H1 (cell line): ENCODE data around the gene TNRC6B. TPM values are rescaled to one million over a fixed set of nuclear protein-coding genes. Genes with fewer than 3 reads are reported as not detected.

Experiments
- CTCF ChIA-PET: fragments of 300-600 bp; sonication (Branson Sonifier 250); formaldehyde crosslinking; loops from one replicate; lab custom pipeline; 2021; ENCODE audit not compliant: partially characterized antibody; lab: Charles Lee
- POLR2A ChIA-PET: fragments of 300-600 bp; sonication (Branson Sonifier 250); formaldehyde crosslinking; loops from one replicate; lab custom pipeline; 2021; ENCODE audit warnings: inconsistent platforms; ENCODE audit not compliant: partially characterized antibody; lab: Charles Lee
- DNase-seq, 2 experiments: peaks; one replicate each; pipeline versions ENCODE4 v3.0.0 to v3.0.0-alpha.2; 2010 to 2022; ENCODE audit warnings: low spot score in 2 of 2, low read depth in 1 of 2, mixed read lengths in 1 of 2
- FAIRE-seq: peaks from 2 replicates; lab custom pipeline; 2011; peaks lifted over from hg19 to GRCh38; lab: Jason Lieb, UNC
- H2AFZ ChIP-seq: 2 replicates; pipeline ENCODE4 v1.8.1; 2012; ENCODE audit warnings: low read length, inconsistent platforms
- H2AK5ac ChIP-seq: 2 replicates; pipeline ENCODE4 v1.6.1; 2013; ENCODE audit warnings: low read depth, low read length
- H2BK120ac ChIP-seq: replicated peaks from 2 replicates; pipeline ENCODE3; 2013; ENCODE audit warnings: low read depth, low read length, inconsistent platforms
- H2BK12ac ChIP-seq: 2 replicates; pipeline ENCODE4 v1.6.1; 2013; ENCODE audit warnings: low read depth, low read length
- H2BK15ac ChIP-seq: 2 replicates; pipeline ENCODE4 v1.6.1; 2013; ENCODE audit warnings: low read length
- H2BK20ac ChIP-seq: 2 replicates; pipeline ENCODE4 v1.6.1; 2013; ENCODE audit warnings: low read length
- H2BK5ac ChIP-seq: 2 replicates; pipeline ENCODE4 v1.6.1; 2013; ENCODE audit warnings: low read depth, low read length
- H3K14ac ChIP-seq: 2 replicates; pipeline ENCODE4 v1.6.1; 2013; ENCODE audit warnings: inconsistent platforms; ENCODE audit not compliant: insufficient read length
- H3K18ac ChIP-seq: 2 replicates; pipeline ENCODE4 v1.6.1; 2013; ENCODE audit warnings: low read length; ENCODE audit errors: extremely low read depth
- H3K23ac ChIP-seq: 2 replicates; pipeline ENCODE4 v1.6.1; 2013; ENCODE audit warnings: inconsistent platforms; ENCODE audit not compliant: insufficient read length
- H3K23me2 ChIP-seq: 2 replicates; pipeline ENCODE4 v1.6.1; 2013; ENCODE audit warnings: low read depth, low read length
- H3K27ac ChIP-seq: 2 replicates; pipeline ENCODE4 v1.6.1; 2011; ENCODE audit warnings: low read depth, low read length, inconsistent platforms
- H3K27me3 ChIP-seq, 4 experiments: replicated peaks in 1 of 4; 1 replicate in 1 of 4; 2 replicates in 3 of 4; pipeline versions ENCODE4 v1.6.1 to v1.8.1; 2011 to 2013; ENCODE audit warnings: low read length in 3 of 4, mild to moderate bottlenecking in 3 of 4, inconsistent platforms in 2 of 4, mixed read lengths in 2 of 4, moderate library complexity in 1 of 4; ENCODE audit not compliant: control insufficient read depth in 3 of 4, insufficient read depth in 3 of 4; ENCODE audit errors: extremely low read depth in 1 of 4
- H3K36me3 ChIP-seq, 4 experiments: 2 replicates each; pipeline versions ENCODE4 v1.6.1 to v1.8.1; 2011 to 2013; ENCODE audit warnings: mild to moderate bottlenecking in 4 of 4, low read length in 3 of 4, moderate library complexity in 2 of 4, control low read depth in 1 of 4, inconsistent platforms in 1 of 4; ENCODE audit not compliant: insufficient read depth in 4 of 4, control insufficient read depth in 2 of 4
- H3K4ac ChIP-seq: replicated peaks from 2 replicates; pipeline ENCODE3; 2013; ENCODE audit warnings: low read length, low read depth, mixed read lengths, inconsistent platforms; ENCODE audit not compliant: insufficient read length
- H3K4me1 ChIP-seq, 4 experiments: replicated peaks in 1 of 4; 1 replicate in 1 of 4; 2 replicates in 3 of 4; pipeline versions ENCODE4 v1.6.1 to v1.8.1; 2011 to 2013; ENCODE audit warnings: low read length in 3 of 4, inconsistent platforms in 2 of 4, mixed read lengths in 1 of 4; ENCODE audit not compliant: insufficient read depth in 4 of 4, control insufficient read depth in 3 of 4
- H3K4me2 ChIP-seq, 2 experiments: 2 replicates each; pipeline versions ENCODE4 v1.6.1 to v1.8.1; 2011 to 2013; ENCODE audit warnings: low read depth in 2 of 2, low read length in 2 of 2, control low read depth in 1 of 2, inconsistent platforms in 1 of 2, mild to moderate bottlenecking in 1 of 2; ENCODE audit not compliant: insufficient read depth in 1 of 2
- H3K4me3 ChIP-seq, 4 experiments: fragments of 200-600, 300-600 bp in 1 of 4; sonication (generic), shearing (Covaris generic), sonication (Bioruptor Twin) in 1 of 4; 2 replicates each; pipeline versions ENCODE4 v1.5.1 to v1.8.1; 2011 to 2016; ENCODE audit warnings: low read length in 4 of 4, low read depth in 3 of 4, control low read depth in 2 of 4, inconsistent platforms in 2 of 4, mild to moderate bottlenecking in 2 of 4, mixed read lengths in 1 of 4, moderate library complexity in 1 of 4; ENCODE audit not compliant: insufficient read depth in 2 of 4; ENCODE audit errors: extremely low read depth in 1 of 4
- H3K56ac ChIP-seq: replicated peaks from 2 replicates; pipeline ENCODE3; 2013; ENCODE audit warnings: low read depth, mild to moderate bottlenecking, mixed read lengths, low read length, inconsistent platforms; ENCODE audit not compliant: insufficient read length
- H3K79me1 ChIP-seq: 2 replicates; pipeline ENCODE4 v1.6.1; 2013; ENCODE audit warnings: low read depth, low read length, control low read depth
- H3K79me2 ChIP-seq, 2 experiments: 2 replicates each; pipeline versions ENCODE4 v1.6.1 to v1.8.1; 2012 to 2013; ENCODE audit warnings: low read length in 2 of 2, mild to moderate bottlenecking in 2 of 2, inconsistent platforms in 1 of 2; ENCODE audit not compliant: insufficient read depth in 2 of 2, control insufficient read depth in 1 of 2
- H3K9ac ChIP-seq, 4 experiments: replicated peaks in 1 of 4; 1 replicate in 1 of 4; 2 replicates in 3 of 4; pipeline versions ENCODE4 v1.6.1 to v1.8.1; 2011 to 2013; ENCODE audit warnings: low read depth in 3 of 4, low read length in 3 of 4, control low read depth in 2 of 4, mild to moderate bottlenecking in 2 of 4, moderate library complexity in 2 of 4, inconsistent platforms in 1 of 4; ENCODE audit errors: extremely low read depth in 1 of 4
- H3K9me3 ChIP-seq, 2 experiments: 2 replicates each; pipeline versions ENCODE4 v1.6.1 to v1.8.1; 2012 to 2013; ENCODE audit warnings: mild to moderate bottlenecking in 2 of 2, moderate library complexity in 2 of 2, control low read depth in 1 of 2, inconsistent platforms in 1 of 2, low read depth in 1 of 2, low read length in 1 of 2, mixed read lengths in 1 of 2; ENCODE audit not compliant: insufficient read depth in 2 of 2
- H4K20me1 ChIP-seq, 2 experiments: replicated peaks in 1 of 2; 2 replicates each; pipeline versions ENCODE3 to v1.8.1; 2011 to 2013; ENCODE audit warnings: inconsistent platforms in 2 of 2, low read length in 2 of 2, mild to moderate bottlenecking in 1 of 2; ENCODE audit not compliant: insufficient read depth in 2 of 2, control insufficient read depth in 1 of 2
- H4K5ac ChIP-seq: 2 replicates; pipeline ENCODE4 v1.6.1; 2013; ENCODE audit warnings: low read length, low read depth, mixed read lengths, inconsistent platforms; ENCODE audit not compliant: insufficient read length
- H4K8ac ChIP-seq: 2 replicates; pipeline ENCODE4 v1.8.0; 2013; ENCODE audit warnings: mild to moderate bottlenecking, moderate library complexity, low read length, inconsistent platforms; ENCODE audit not compliant: insufficient read depth; ENCODE audit errors: extremely low read depth
- H4K91ac ChIP-seq: replicated peaks from 2 replicates; pipeline ENCODE3; 2013; ENCODE audit warnings: low read length, mixed read lengths, inconsistent platforms; ENCODE audit not compliant: insufficient read length
- CEBPB ChIP-seq: IDR thresholded peaks from 2 replicates; pipeline ENCODE4 v1.6.1; 2012; ENCODE audit warnings: low read depth, low read length
- CHD2 ChIP-seq: IDR thresholded peaks from 2 replicates; pipeline ENCODE4 v1.6.1; 2012; ENCODE audit warnings: low read length, improper control_type of control experiment
- CREB1 ChIP-seq: IDR thresholded peaks from 2 replicates; pipeline ENCODE4 v1.6.1; 2012; ENCODE audit warnings: inconsistent platforms
- E2F6 ChIP-seq: IDR thresholded peaks from 2 replicates; pipeline ENCODE4 v1.6.1; 2012; ENCODE audit warnings: inconsistent platforms
- EGR1 ChIP-seq: IDR thresholded peaks from 2 replicates; pipeline ENCODE4 v1.6.1; 2011; ENCODE audit warnings: low read depth, low read length, borderline replicate concordance
- EZH2 ChIP-seq: fragments of 200-600 bp; sonication (generic); IDR thresholded peaks from 2 replicates; pipeline ENCODE4 v1.7.1; 2012; ENCODE audit warnings: low read depth, mild to moderate bottlenecking, moderate library complexity, low read length, inconsistent platforms; ENCODE audit not compliant: severe bottlenecking
- GABPA ChIP-seq: IDR thresholded peaks from 2 replicates; pipeline ENCODE4 v1.6.1; 2011; ENCODE audit warnings: mild to moderate bottlenecking, low read length, moderate library complexity, borderline replicate concordance; ENCODE audit not compliant: insufficient read depth
- POLR2AphosphoS5 ChIP-seq: IDR thresholded peaks from 2 replicates; pipeline ENCODE4 v1.6.1; 2011; ENCODE audit warnings: low read depth, low read length
- RNF2 ChIP-seq: fragments of 200-900, 300-1000 bp; sonication (generic); IDR thresholded peaks from 2 replicates; pipeline ENCODE4 v1.7.1; 2016; ENCODE audit warnings: borderline replicate concordance, low read depth, mild to moderate bottlenecking, antibody characterized with exemption, low read length; ENCODE audit not compliant: poor library complexity, severe bottlenecking; ENCODE audit errors: missing control alignments
- SIN3A ChIP-seq, 2 experiments: IDR thresholded peaks in 1 of 2; conservative IDR thresholded peaks in 1 of 2; 2 replicates each; pipeline ENCODE4 v1.6.1; 2011 to 2012; ENCODE audit warnings: low read length in 2 of 2, improper control_type of control experiment in 1 of 2, low read depth in 1 of 2, mild to moderate bottlenecking in 1 of 2
- TAF1 ChIP-seq: IDR thresholded peaks from 2 replicates; pipeline ENCODE4 v1.6.1; 2011; ENCODE audit warnings: mild to moderate bottlenecking, low read depth, low read length
- TAF7 ChIP-seq: optimal IDR thresholded peaks from 2 replicates; pipeline ENCODE3; 2011; ENCODE audit warnings: low read depth, mild to moderate bottlenecking, inconsistent platforms, low read length, moderate library complexity, borderline replicate concordance
- TBP ChIP-seq: IDR thresholded peaks from 2 replicates; pipeline ENCODE4 v1.6.1; 2011; ENCODE audit warnings: low read depth, low read length, improper control_type of control experiment
- TCF12 ChIP-seq: IDR thresholded peaks from 2 replicates; pipeline ENCODE4 v1.6.1; 2011; ENCODE audit warnings: low read depth, mild to moderate bottlenecking, low read length
- WGBS, 2 experiments: shearing (Covaris generic) in 1 of 2; methylation state at CpG; one replicate each; pipeline versions ENCODE4 v1.1.6 to v1.1.7; 2013 to 2015; ENCODE audit warnings: low lambda C conversion rate in 2 of 2, mixed read lengths in 2 of 2, inconsistent platforms in 1 of 2, low coverage in 1 of 2, missing lambda C conversion rate in 1 of 2; ENCODE audit not compliant: insufficient replicate concordance in 2 of 2, insufficient coverage in 1 of 2, insufficient read length in 1 of 2; ENCODE audit errors: extremely low coverage in 1 of 2, missing lambda C conversion rate in 1 of 2; 5-methylcytosine and 5-hydroxymethylcytosine counted together
- polyA plus RNA-seq, 7 experiments: library from polyadenylated mRNA; depleted of rRNA in 3 of 7; stranded (reverse) in 5 of 7; unstranded in 2 of 7; fragments of >200 nt in 5 of 7; fragments of 200-250 nt in 2 of 7; gene quantifications; 1 replicate in 5 of 7; 2 replicates in 1 of 7; 4 replicates in 1 of 7; pipeline versions ENCODE4 v1.2.1 to v1.2.3, GENCODE V29; 2011 to 2013; ENCODE audit warnings: missing spikeins in 2 of 7, mixed read lengths in 2 of 7
- total RNA-seq: library from RNA; stranded (reverse); fragmentation: NEBNext Ultra II Directional; extraction: Animal tissue kit (Norgen Biotek cat#: 25700); gene quantifications from 2 replicates; pipeline ENCODE4 v1.2.1, GENCODE V29; 2021

The TNRC6B gene
- total and polyA plus RNA-seq, 2 of the 8 experiments (the other 6 are each of a cell fraction or from before 2014, with no cell fraction given): 12.5 to 48.9 TPM

DNA sequence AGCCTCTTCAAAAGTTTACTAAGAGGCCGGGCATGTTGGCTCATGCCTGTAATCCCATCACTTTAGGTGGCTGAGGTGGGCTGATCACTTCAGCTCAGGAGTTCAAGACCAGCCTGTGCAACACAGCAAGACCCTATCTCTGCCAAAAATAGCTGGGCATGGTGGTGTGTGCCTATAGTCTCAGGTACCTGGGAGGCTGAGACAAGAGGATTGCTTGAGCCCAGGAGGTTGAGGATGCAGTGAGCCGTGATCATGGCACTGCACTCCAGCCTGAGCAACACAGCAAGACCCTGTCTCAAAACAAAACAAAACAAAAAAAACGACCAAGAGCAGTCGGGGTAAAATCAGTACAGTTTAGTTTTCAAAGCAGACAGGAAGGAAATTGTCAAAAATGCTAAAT lies 163.9 kb downstream of the TNRC6B start:
- CTCF ChIA-PET: interaction anchor here (1.2 kb wide), 1 partner anchor 145 kb away, joined by 4 read pairs; no protein-coding TSS in a partner anchor
- H3K79me1 ChIP-seq: peaks cover 3% of the 10 kb centered on the region
- DNase-seq (no peak), FAIRE-seq (no peak)
- H3K9ac ChIP-seq: no peak overlapping the region
- H3K9me3 ChIP-seq: no peaks in the 10 kb centered on the region
- no peak overlapping the region for H3K4ac ChIP-seq
- H2BK15ac ChIP-seq: no peak overlapping the region
- H2BK5ac ChIP-seq: no peak overlapping the region
- H3K14ac ChIP-seq: no peak overlapping the region
- no peak overlapping the region for H4K91ac ChIP-seq
- WGBS, 2 experiments: 90% methylated on average over 4 of the region's 4 CpGs; no CpG with 5 or more reads in 1 of the 2 experiments
- H4K5ac ChIP-seq: no peak overlapping the region
- H2BK12ac ChIP-seq: no peak overlapping the region
- POLR2A ChIA-PET: interaction anchor here (0.6 to 2.4 kb wide), 5 partner anchors 8 to 425 kb away, joined by 3 to 7 read pairs (median 3); partner anchors contain the start of gene TNRC6B
- H3K27me3 ChIP-seq: no peaks in the 10 kb centered on the region; a peak in 1 of 7 replicates
- H2BK120ac ChIP-seq: no peak overlapping the region
- no peaks in the 10 kb centered on the region for H3K79me2 ChIP-seq
- H3K36me3 ChIP-seq: no peaks in the 10 kb centered on the region
- no peak overlapping the region for H3K18ac ChIP-seq
- no peak overlapping the region for H2AK5ac ChIP-seq
- no peak overlapping the region for H3K27ac ChIP-seq
- peaks cover 5% of the 10 kb centered on the region; the same call in 1 of the 2 replicates for H3K23me2 ChIP-seq
- no peak overlapping the region for H4K8ac ChIP-seq
- H2BK20ac ChIP-seq: no peak overlapping the region
- no peak overlapping the region for H3K4me2 ChIP-seq
- H3K4me3 ChIP-seq: no peak overlapping the region
- no peaks in the 10 kb centered on the region for H4K20me1 ChIP-seq
- H3K23ac ChIP-seq: no peak overlapping the region
- H2AFZ ChIP-seq: no peak overlapping the region
- no peaks in the 10 kb centered on the region for H3K4me1 ChIP-seq
- no peak overlapping the region for H3K56ac ChIP-seq
- no peak for TF ChIP-seq TAF1
- no peak for TF ChIP-seq CEBPB
- TF ChIP-seq CREB1: no peak
- no peak for TF ChIP-seq RNF2
- TF ChIP-seq EGR1: no peak
- TF ChIP-seq TCF12: no peak
- no peak for TF ChIP-seq E2F6
- TF ChIP-seq SIN3A (conservative IDR thresholded peaks at IDR 0.05 in 1 of 2, IDR thresholded peaks at IDR 0.05 in 1 of 2; ENCODE audit: low read depth in 1 of 2, low read length in 2 of 2): no peak
- TF ChIP-seq POLR2AphosphoS5: no peak
- no peak for TF ChIP-seq TBP
- TF ChIP-seq EZH2: no peak
- no peak for TF ChIP-seq CHD2
- no peak for TF ChIP-seq TAF7
- TF ChIP-seq GABPA: no peak
